DND-41 (cell line): Measurements from ENCODE around the gene L3MBTL4.

Experiments
- ATAC-seq: fragments of 200-7000 bp; cut with Tn5 transposase; 3 replicates; pipeline ENCODE4 v1.9.1; 2021; ENCODE audit warnings: low read depth; ENCODE audit not compliant: insufficient read depth
- DNase-seq: peaks from one replicate; pipeline ENCODE4 v3.0.0-alpha.2; 2020
- H2AFZ ChIP-seq: 2 replicates; pipeline ENCODE4 v1.6.0; 2012; ENCODE audit warnings: low read depth, low read length
- H3K27ac ChIP-seq: 2 replicates; pipeline ENCODE4 v1.5.1; 2012; ENCODE audit warnings: low read length, inconsistent platforms
- H3K27me3 ChIP-seq: fragments of 200-600 bp; sonication (generic); 2 replicates; pipeline ENCODE4 v1.6.0; 2012; ENCODE audit warnings: low read length, mild to moderate bottlenecking, inconsistent platforms; ENCODE audit not compliant: insufficient read depth, poor library complexity
- H3K36me3 ChIP-seq: 2 replicates; pipeline ENCODE4 v1.5.1; 2012; ENCODE audit warnings: low read length, inconsistent platforms; ENCODE audit not compliant: insufficient read depth
- H3K4me1 ChIP-seq: 2 replicates; pipeline ENCODE4 v1.5.1; 2012; ENCODE audit warnings: mild to moderate bottlenecking, low read length; ENCODE audit not compliant: insufficient read depth
- H3K4me2 ChIP-seq: 2 replicates; pipeline ENCODE4 v1.6.0; 2012; ENCODE audit warnings: mild to moderate bottlenecking, moderate library complexity, low read length, inconsistent platforms; ENCODE audit not compliant: insufficient read depth
- H3K4me3 ChIP-seq, 2 experiments: fragments of 200-600 bp in 1 of 2; shearing (Covaris generic) in 1 of 2; 2 replicates each; pipeline ENCODE4 v1.5.1; 2012 to 2016; ENCODE audit warnings: inconsistent platforms in 2 of 2, low read length in 2 of 2, mild to moderate bottlenecking in 2 of 2, low read depth in 1 of 2, moderate library complexity in 1 of 2
- H3K79me2 ChIP-seq: 2 replicates; pipeline ENCODE4 v1.6.0; 2012; ENCODE audit warnings: low read length, inconsistent platforms; ENCODE audit not compliant: insufficient read depth
- H3K9ac ChIP-seq: 2 replicates; pipeline ENCODE4 v1.6.0; 2012; ENCODE audit warnings: low read depth, mild to moderate bottlenecking, inconsistent platforms, low read length, moderate library complexity
- H3K9me3 ChIP-seq: 2 replicates; pipeline ENCODE4 v1.5.1; 2012; ENCODE audit warnings: low read length, moderate library complexity, mild to moderate bottlenecking, inconsistent platforms; ENCODE audit not compliant: insufficient read depth, severe bottlenecking
- H4K20me1 ChIP-seq: 2 replicates; pipeline ENCODE4 v1.6.0; 2012; ENCODE audit warnings: low read length; ENCODE audit not compliant: insufficient read depth
- CTCF ChIP-seq: IDR thresholded peaks from 2 replicates; pipeline ENCODE4 v1.5.1; 2012; ENCODE audit warnings: borderline replicate concordance, low read length, moderate library complexity, mild to moderate bottlenecking; ENCODE audit not compliant: poor library complexity, severe bottlenecking; ENCODE audit errors: extremely low read depth
- EZH2 ChIP-seq: IDR thresholded peaks from 3 replicates; pipeline ENCODE4 v1.6.1; 2012; ENCODE audit warnings: borderline replicate concordance, low read depth, mild to moderate bottlenecking, moderate library complexity, low read length, inconsistent platforms; ENCODE audit not compliant: severe bottlenecking

Gene L3MBTL4

GRCh38 chr18:6056171-6056910, 358.4 kb downstream of the L3MBTL4 start:
- Histone ChIP-seq H3K4me1 (no peaks in the 10 kb centered on the region), H3K9ac (no peak overlapping the region), H3K79me2 (no peaks in the 10 kb centered on the region), H2AFZ (no peak overlapping the region), H3K4me3 (no peak overlapping the region), H4K20me1 (no peaks in the 10 kb centered on the region), H3K9me3 (no peaks in the 10 kb centered on the region), H3K27ac (no peak overlapping the region), H3K36me3 (no peaks in the 10 kb centered on the region), H3K4me2 (no peak overlapping the region), H3K27me3 (no peaks in the 10 kb centered on the region)
- TF ChIP-seq EZH2 (no peak), CTCF (no peak)
- DNase-seq = no peak
- ATAC-seq = no peak

- Histone ChIP-seq H3K4me1 (no peaks in the 10 kb centered on the region), H3K4me2 (no peak overlapping the region), H3K9ac (no peak overlapping the region), H3K9me3 (no peaks in the 10 kb centered on the region), H3K4me3 (no peak overlapping the region), H2AFZ (no peak overlapping the region), H3K27ac (no peak overlapping the region), H3K27me3 (no peaks in the 10 kb centered on the region), H3K36me3 (no peaks in the 10 kb centered on the region), H4K20me1 (no peaks in the 10 kb centered on the region), H3K79me2 (no peaks in the 10 kb centered on the region)
- DNase-seq = no peak
- TF ChIP-seq EZH2 (no peak), CTCF (no peak)
- ATAC-seq = no peak
Observed at GRCh38 chr18:6055711-6056110, 359.0 kb downstream of the L3MBTL4 start.

- Histone ChIP-seq H3K4me3 (no peak overlapping the region), H2AFZ (no peak overlapping the region), H3K36me3 (no peaks in the 10 kb centered on the region), H3K4me2 (no peak overlapping the region), H3K27ac (no peak overlapping the region), H4K20me1 (no peaks in the 10 kb centered on the region), H3K9ac (no peak overlapping the region), H3K79me2 (no peaks in the 10 kb centered on the region), H3K4me1 (no peaks in the 10 kb centered on the region), H3K27me3 (no peaks in the 10 kb centered on the region), H3K9me3 (no peaks in the 10 kb centered on the region)
- TF ChIP-seq EZH2 (no peak), CTCF (no peak)
- ATAC-seq = no peak
- DNase-seq = no peak
Observed at GRCh38 chr18:6054256-6054842, 360.4 kb downstream of the L3MBTL4 start.
